GM13977 (cell line): Measurements from ENCODE around the gene GPR84.

Source experiments
- DNase-seq: peaks from one replicate; pipeline ENCODE4 v3.0.0; 2012; ENCODE audit warnings: low spot score
- in situ Hi-C: fragments of 300-500 bp; cut with MboI; formaldehyde crosslinking; loops from one replicate; pipeline ENCODE4 v1.12.0; 2022; ENCODE audit warnings: low sequenced_read_pairs, low pct_unique_long_range_greater_than_20kb, mixed read lengths, inconsistent platforms; ENCODE audit not compliant: unreplicated experiment
- TF ChIP-seq, protein P1 (sequence below): IDR thresholded peaks from 2 replicates; pipeline ENCODE4 v1.5.1; 2012; ENCODE audit warnings: mild to moderate bottlenecking, control low read depth; ENCODE audit not compliant: insufficient read depth; ENCODE audit errors: extremely low read depth, missing control alignments

The GPR84 gene

DNA sequence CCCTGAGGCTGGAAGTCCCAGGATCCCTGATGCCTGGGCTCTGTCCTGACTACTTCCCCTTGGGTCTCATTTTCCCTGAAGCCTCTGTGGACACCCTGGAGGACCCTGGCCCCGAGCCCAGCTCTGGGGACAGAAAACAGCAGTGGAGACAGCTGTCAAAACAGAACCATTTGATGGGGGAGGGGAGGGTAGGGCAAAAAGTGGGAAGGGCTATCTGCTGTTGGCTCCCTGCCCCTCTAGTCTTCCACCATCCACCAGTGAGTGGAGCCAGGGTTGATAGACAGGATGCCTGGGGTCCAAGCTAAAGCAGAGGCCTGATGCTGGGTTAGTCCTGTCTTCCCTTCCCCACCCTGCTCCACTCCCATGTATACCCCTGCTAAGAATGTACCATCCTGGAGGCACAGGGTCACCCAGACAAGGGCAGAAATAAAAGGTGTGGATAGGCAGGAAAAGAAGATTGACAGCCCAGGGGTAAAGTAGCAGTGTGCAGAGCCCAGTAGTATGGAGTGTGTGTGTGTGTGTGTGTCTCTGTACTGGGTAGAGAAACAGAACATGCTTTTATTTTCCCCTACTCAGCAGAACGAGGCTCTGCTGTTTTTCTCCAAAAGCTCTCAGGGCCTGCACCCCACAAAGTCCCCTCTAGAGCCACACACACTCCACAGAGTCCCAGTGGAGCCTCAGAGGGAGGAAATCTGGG lies 10.4 kb upstream of the GPR84 start:
- in situ Hi-C loops: loop anchor here (25.0 kb wide), 1 partner anchor 362 kb away; the partner anchor contains the start of genes HOXC8 and HOXC9
- TF ChIP-seq, protein P1, sequence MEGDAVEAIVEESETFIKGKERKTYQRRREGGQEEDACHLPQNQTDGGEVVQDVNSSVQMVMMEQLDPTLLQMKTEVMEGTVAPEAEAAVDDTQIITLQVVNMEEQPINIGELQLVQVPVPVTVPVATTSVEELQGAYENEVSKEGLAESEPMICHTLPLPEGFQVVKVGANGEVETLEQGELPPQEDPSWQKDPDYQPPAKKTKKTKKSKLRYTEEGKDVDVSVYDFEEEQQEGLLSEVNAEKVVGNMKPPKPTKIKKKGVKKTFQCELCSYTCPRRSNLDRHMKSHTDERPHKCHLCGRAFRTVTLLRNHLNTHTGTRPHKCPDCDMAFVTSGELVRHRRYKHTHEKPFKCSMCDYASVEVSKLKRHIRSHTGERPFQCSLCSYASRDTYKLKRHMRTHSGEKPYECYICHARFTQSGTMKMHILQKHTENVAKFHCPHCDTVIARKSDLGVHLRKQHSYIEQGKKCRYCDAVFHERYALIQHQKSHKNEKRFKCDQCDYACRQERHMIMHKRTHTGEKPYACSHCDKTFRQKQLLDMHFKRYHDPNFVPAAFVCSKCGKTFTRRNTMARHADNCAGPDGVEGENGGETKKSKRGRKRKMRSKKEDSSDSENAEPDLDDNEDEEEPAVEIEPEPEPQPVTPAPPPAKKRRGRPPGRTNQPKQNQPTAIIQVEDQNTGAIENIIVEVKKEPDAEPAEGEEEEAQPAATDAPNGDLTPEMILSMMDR: no peak
- no peak for DNase-seq

DNA sequence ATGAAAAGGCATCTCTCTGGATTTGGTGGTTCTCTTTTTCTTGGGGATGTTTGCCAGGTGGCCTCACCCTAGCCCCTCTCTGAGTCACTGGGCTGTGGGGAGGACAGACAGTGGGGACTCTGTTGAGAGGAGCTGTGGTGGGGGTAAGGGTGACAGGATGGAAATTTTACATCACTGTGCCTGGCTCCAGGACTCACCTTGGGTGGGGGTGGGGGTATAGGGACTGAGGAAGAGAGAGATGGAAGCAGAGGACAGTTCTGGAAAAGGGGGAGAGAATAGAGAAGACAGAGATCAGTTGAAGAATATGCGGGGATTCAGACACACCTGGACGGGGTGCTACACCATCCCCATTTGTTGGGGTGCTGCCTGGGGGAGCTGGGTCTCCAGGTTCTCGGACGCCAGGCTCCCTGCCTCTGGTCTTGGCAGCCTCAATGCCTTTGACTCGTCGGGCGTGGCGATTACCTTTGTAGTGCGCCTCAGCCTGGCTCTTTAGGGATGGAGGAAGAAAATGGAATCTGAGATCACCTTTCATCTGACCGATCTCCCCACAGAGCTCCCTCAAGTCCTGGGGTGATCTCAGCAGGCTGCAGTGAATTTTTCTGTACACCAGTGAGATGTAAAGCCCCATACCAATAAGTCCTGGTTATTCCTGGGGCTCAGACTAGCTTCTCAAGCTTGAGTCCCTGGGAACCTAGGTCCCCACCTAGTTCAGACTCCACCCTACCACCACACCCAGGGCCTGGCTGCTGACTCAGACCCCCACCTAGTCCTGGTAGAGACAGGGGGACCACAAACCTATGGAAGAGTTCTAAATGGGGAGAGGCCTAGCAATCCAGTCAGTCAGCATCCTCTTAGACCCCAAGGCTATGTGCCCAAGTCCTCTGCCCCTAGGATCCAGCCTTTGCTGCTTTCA lies 9.6 kb upstream of the GPR84 start:
- TF ChIP-seq, protein P1: no peak
- DNase-seq: no peak
- in situ Hi-C loops: loop anchor here (25.0 kb wide), 1 partner anchor 362 kb away; the partner anchor contains the start of genes HOXC8 and HOXC9

DNA sequence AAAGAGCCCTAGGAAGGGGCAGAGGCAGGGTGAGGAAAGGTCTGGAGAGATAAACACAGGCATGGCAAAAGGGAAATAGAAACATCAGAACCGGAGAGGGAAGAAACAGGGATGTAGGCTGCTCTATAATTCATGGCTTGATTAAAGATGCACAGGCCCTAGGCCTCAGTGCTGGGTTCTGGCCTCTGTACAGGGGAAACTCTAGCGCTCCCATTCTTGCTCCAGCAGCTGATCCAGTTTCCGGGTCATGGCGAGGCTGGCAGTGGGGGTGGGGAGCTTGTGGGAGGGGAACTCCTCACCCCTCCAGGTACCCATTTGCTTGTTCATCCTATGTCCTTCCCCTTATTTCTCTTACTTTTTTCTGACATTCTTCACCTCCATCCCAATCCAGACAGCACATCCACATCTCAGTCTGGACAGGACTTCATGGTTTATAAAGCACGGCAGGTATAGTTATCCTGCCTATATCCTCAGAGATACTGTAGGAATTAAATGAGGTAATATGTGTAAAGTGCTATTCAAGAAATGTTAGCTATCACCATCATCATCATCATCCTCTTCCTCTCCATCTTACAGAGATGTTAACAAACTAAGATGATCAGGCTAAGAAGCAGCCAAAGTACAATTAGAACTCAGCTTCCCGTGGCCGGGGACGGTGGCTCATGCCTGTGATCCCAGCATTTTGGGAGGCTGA lies 8.0 kb upstream of the GPR84 start:
- DNase-seq: no peak
- TF ChIP-seq, protein P1: no peak
- in situ Hi-C loops: loop anchor here (25.0 kb wide), 1 partner anchor 360 kb away; the partner anchor contains the start of genes HOXC8 and HOXC9

DNA sequence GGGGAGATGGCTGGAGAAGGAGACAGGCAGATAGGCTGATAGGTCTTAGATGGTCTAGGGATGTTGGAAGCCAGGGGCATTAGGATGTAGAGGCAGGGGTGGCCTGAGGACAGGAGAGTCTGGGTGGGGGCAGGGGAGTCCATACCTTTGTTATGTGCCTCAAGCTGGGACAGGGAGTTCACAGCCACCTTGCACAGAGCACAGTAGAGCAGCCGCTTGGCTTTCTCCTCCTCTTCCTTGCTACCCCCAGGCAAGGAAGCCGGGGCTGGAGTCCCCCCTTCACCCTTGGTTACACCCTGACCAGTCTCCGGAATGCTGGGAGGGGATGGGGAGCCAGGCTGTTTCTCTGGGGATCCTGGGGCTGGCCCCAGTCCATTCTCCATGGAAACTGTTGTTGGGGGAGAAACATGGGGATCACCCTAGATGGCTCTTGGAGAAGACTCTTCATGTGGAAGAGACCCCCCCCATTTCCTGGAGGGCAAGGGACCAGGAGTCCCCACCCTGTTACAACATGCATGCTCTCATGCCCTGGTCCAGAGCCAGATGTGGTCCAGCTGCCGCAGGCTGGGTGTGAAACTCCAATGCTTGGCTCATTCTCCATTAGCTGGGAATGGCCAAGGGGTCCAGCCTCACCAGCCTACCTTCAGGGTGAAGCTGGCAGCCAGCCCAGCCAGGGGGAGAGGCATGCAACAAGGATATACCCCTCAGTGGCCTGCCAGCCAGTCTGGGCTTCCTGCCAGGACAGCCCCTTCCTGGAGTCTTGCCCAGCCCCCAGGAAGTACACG lies 7.2 kb upstream of the GPR84 start:
- in situ Hi-C loops: loop anchor here (25.0 kb wide), 1 partner anchor 359 kb away; the partner anchor contains the start of genes HOXC8 and HOXC9
- TF ChIP-seq, protein P1: no peak
- no peak for DNase-seq

DNA sequence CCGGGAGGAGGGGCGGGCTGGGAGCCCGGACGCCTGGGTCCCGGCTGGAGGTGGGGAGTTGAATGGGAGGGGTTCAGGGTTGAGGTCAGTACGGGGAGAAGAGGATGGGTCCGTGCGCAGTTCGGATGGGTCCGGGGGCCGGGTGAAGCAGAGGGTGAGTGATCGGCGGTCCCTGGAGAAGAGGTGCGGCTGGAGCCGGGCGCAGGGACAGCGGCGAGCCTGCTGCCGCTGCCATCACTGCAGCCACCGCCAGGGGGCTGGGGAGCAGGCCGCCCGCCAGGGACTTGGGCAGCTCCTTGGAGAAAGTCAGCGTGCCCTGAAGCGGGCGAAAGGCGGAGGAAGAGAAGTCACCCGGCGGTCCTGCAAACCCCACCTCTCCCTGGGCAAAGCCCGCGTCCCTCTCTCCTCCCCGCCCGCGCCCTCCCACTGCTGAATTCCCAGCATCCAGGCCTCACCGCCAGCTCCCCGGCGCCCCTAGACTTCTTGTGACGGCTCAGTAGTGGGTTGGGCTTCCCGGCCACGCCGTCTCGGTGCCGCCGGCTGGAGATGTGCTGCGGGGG lies 6.0 kb upstream of the GPR84 start:
- DNase-seq: peak; percentile 80
- TF ChIP-seq, protein P1: peak; percentile 52
- in situ Hi-C loops: loop anchor here (25.0 kb wide), 1 partner anchor 358 kb away; the partner anchor contains the start of genes HOXC8 and HOXC9
